Prostate gland (tissue), 2 donors: ENCODE measurements around the gene CTDNEP1. TPM values are rescaled to one million over a fixed set of nuclear protein-coding genes. Genes with fewer than 3 reads are reported as not detected.
A peak's percentile ranks its signal among the peaks of the same experiment; 100 is the strongest.

Experiments used
- DNase-seq: peaks from one replicate; pipeline ENCODE4 v3.0.0-alpha.2; 2019; ENCODE audit warnings: low spot score
- H3K27ac ChIP-seq, 2 donors: fragments of 200-600 bp; sonication (generic); 2 replicates each; pipeline ENCODE4 v1.5.1; 2017 to 2019
- H3K27me3 ChIP-seq: fragments of 200-600 bp; sonication (generic); replicated peaks from 2 replicates; pipeline ENCODE4 v1.5.1; 2019; ENCODE audit not compliant: insufficient read depth
- H3K36me3 ChIP-seq, 2 donors: fragments of 200-600 bp; sonication (generic); 1 replicate in 1 of 2; 2 replicates in 1 of 2; pipeline versions ENCODE4 v1.5.1 to v1.8.1; 2017 to 2019
- H3K4me1 ChIP-seq: fragments of 200-600 bp; sonication (generic); replicated peaks from 2 replicates; pipeline ENCODE4 v1.5.1; 2019
- H3K4me3 ChIP-seq, 2 donors: fragments of 200-600 bp; sonication (generic); 2 replicates each; pipeline ENCODE4 v1.5.1; 2017 to 2019
- H3K9me3 ChIP-seq: fragments of 200-600 bp; sonication (generic); 2 replicates; pipeline ENCODE4 v1.5.1; 2017
- POLR2A ChIP-seq: fragments of 450-650 bp; IDR thresholded peaks from one replicate; pipeline ENCODE4 v1.6.1; 2016; ENCODE audit warnings: antibody characterized with exemption, mild to moderate bottlenecking
- POLR2AphosphoS5 ChIP-seq: sonication (generic); formaldehyde crosslinking; IDR thresholded peaks from one replicate; pipeline ENCODE4 v1.6.1; 2017; ENCODE audit warnings: antibody characterized with exemption
- WGBS: methylation state at CpG from one replicate; pipeline ENCODE4 v1.1.5; 2018; 5-methylcytosine and 5-hydroxymethylcytosine counted together
- intact Hi-C: fragments of 100-400 bp; cut with DNase I; formaldehyde crosslinking; loops from one replicate; pipeline ENCODE4 v1.14.2; 2022
- total RNA-seq, 2 donors: library from RNA; depleted of rRNA; stranded (reverse); fragments of >200 nt; gene quantifications; one replicate each; pipeline ENCODE4 v1.1.0, GENCODE V29; 2016
- TF ChIP-seq, protein P1 (sequence below), 4 experiments: fragments of 200-600 bp in 2 of 4; fragments of 450-650 bp in 2 of 4; sonication (generic) in 2 of 4; IDR thresholded peaks; 1 replicate in 3 of 4; 2 replicates in 1 of 4; pipeline ENCODE4 v1.5.1; 2016 to 2019; ENCODE audit warnings: antibody characterized with exemption in 4 of 4, mild to moderate bottlenecking in 2 of 4, moderate library complexity in 2 of 4

The CTDNEP1 gene
- 100 to 1,000 TPM in 1 of 2 donors, 10 to 100 TPM in 1; 61.2 to 107 TPM for total RNA-seq

GRCh38 chr17:7251661-7252175, at the start of gene CTDNEP1:
Gene CTDNEP1 (minus strand): TSS chr17:7251734. CDS start chr17:7251296, 438 bp downstream.
- DNase-seq, result peak; percentile 99
- peak within 1 kb of the TSS; percentile 98 for H3K4me3 ChIP-seq
- peak within 1 kb of the TSS; percentile 100 for H3K27ac ChIP-seq
- H3K9me3 ChIP-seq, result no peaks in the 10 kb centered on the region
- 0% methylated on average over 41 of the region's 41 CpGs for WGBS
- peak; percentile 61 for TF ChIP-seq POLR2A
- TF ChIP-seq, protein P1, sequence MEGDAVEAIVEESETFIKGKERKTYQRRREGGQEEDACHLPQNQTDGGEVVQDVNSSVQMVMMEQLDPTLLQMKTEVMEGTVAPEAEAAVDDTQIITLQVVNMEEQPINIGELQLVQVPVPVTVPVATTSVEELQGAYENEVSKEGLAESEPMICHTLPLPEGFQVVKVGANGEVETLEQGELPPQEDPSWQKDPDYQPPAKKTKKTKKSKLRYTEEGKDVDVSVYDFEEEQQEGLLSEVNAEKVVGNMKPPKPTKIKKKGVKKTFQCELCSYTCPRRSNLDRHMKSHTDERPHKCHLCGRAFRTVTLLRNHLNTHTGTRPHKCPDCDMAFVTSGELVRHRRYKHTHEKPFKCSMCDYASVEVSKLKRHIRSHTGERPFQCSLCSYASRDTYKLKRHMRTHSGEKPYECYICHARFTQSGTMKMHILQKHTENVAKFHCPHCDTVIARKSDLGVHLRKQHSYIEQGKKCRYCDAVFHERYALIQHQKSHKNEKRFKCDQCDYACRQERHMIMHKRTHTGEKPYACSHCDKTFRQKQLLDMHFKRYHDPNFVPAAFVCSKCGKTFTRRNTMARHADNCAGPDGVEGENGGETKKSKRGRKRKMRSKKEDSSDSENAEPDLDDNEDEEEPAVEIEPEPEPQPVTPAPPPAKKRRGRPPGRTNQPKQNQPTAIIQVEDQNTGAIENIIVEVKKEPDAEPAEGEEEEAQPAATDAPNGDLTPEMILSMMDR (IDR thresholded peaks at IDR 0.05), result no peak
- peak; percentile 99 for TF ChIP-seq POLR2AphosphoS5
- intact Hi-C loops, result loop anchor here (2.0 kb wide), 1 partner anchor 29 kb away; the partner anchor contains the start of gene SLC2A4
- H3K36me3 ChIP-seq, result no peaks in the 10 kb centered on the region
- no peaks in the 10 kb centered on the region for H3K27me3 ChIP-seq
- peaks cover 13% of the 10 kb centered on the region for H3K4me1 ChIP-seq

GRCh38 chr17:7296189-7296861, 44.8 kb upstream of the CTDNEP1 start:
- WGBS, result 4% methylated on average over 47 of the region's 51 CpGs
- Histone ChIP-seq H3K9me3 (no peaks in the 10 kb centered on the region), H3K4me3 (peak overlapping the region in 1 of 2 donors; percentile 3), H3K4me1 (peaks cover 13% of the 10 kb centered on the region), H3K36me3 (no peaks in the 10 kb centered on the region), H3K27me3 (no peaks in the 10 kb centered on the region), H3K27ac (peak overlapping the region; percentile 5 to 25)
- peak; percentile 73 for DNase-seq
- intact Hi-C loops, result loop anchor here (1.0 kb wide), 1 partner anchor 16 kb away; no protein-coding TSS in a partner anchor
- TF ChIP-seq, protein P1 (IDR thresholded peaks at IDR 0.05), result peak; percentile 85 to 98 (median 96)
- TF ChIP-seq POLR2AphosphoS5, result peak; percentile 61
- TF ChIP-seq POLR2A, result no peak

DNA sequence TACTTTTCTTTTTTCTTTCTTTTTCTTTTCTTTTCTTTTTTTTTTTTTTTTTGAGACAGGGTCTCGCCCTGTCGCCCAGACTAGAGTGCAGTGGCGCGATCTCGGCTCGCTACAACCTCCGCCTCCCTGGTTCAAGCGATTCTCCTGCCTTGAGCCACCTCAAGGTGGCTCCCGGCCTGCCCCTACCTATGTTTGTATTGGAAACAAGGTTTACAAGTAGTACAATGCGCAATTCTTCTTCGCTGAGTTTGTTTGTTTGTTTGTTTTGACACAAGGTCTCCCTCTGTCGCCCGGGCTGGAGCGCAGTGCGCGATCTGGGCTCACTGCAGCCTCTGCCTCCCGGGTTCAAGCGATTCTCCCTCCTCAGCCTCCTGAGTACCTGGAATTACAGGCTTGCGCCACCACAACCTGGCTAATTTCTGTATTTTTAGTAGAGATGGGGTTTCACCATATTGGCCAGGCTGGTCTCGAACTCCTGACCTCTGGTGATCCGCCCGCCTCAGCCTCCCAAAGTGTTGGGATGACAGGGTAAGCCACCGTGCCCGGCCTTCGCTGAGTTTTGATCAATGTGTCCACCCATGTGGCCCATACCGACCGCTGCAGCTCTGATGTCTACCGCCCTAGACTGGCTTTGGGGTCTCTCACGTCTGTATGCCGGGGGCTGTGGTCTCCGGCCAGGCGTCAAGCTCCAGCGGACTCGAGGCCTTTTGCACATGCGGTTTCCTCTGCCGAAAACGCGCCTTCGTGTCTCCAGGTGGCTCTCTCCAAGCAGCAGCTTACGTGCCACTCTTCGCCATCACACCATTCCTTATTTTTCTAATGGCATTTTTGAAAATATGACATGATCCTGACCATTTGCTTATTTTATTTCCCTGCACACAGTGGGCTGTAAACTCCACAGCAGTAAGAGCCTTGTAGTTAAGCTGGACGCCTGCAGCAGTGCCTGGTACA, 44.0 kb upstream of the CTDNEP1 start:
- Histone ChIP-seq H3K9me3 (no peaks in the 10 kb centered on the region), H3K36me3 (no peaks in the 10 kb centered on the region), H3K4me1 (peaks cover 13% of the 10 kb centered on the region), H3K4me3 (peak overlapping the region in 1 of 2 donors; percentile 3), H3K27me3 (no peaks in the 10 kb centered on the region), H3K27ac (peak overlapping the region; percentile 5 to 25)
- intact Hi-C loops, result loop anchor here (1.0 kb wide), 1 partner anchor 15 kb away; no protein-coding TSS in a partner anchor
- TF ChIP-seq POLR2A, result no peak
- TF ChIP-seq, protein P1 (IDR thresholded peaks at IDR 0.05), result no peak
- TF ChIP-seq POLR2AphosphoS5, result peak; percentile 2
- WGBS, result 54% methylated on average over 42 of the region's 42 CpGs
- no peak for DNase-seq

- peak within 1 kb of the TSS; percentile 3 to 23 for H3K4me3 ChIP-seq
Measured at GRCh38 chr17:7294614-7295153, 43.1 kb upstream of the CTDNEP1 start, which contains the start of gene YBX2. Gene YBX2 (minus strand): TSS chr17:7294639. CDS start chr17:7294500, 139 bp downstream.

More at GRCh38 chr17:7294614-7295153, 43.1 kb upstream of the CTDNEP1 start, which contains the start of gene YBX2:
- 3% methylated on average over 57 of the region's 57 CpGs for WGBS
- no peaks in the 10 kb centered on the region for H3K9me3 ChIP-seq
- TF ChIP-seq, protein P1 (IDR thresholded peaks at IDR 0.05), result no peak
- TF ChIP-seq POLR2A (no peak), POLR2AphosphoS5 (no peak)
- no peaks in the 10 kb centered on the region for H3K27me3 ChIP-seq
- intact Hi-C loops, result no loop called here
- peak; percentile 57 for DNase-seq
- H3K27ac ChIP-seq, result no peak within 1 kb of the TSS
- no peaks in the 10 kb centered on the region for H3K36me3 ChIP-seq
- peaks cover 13% of the 10 kb centered on the region for H3K4me1 ChIP-seq
